Activated T-cell treated with anti-CD3 and anti-CD28 coated beads for 1 hour (primary cell): ENCODE results near the gene ZNF639.
"Not testable (repeated sequence)": the region's sequence is repeated elsewhere in the genome, so short reads cannot be mapped to it uniquely, and the experiment has no call there.

Source experiments
- DNase-seq: peaks from one replicate; pipeline ENCODE4 v3.0.0-alpha.2; 2020; ENCODE audit warnings: low read depth

Gene ZNF639, protein sequence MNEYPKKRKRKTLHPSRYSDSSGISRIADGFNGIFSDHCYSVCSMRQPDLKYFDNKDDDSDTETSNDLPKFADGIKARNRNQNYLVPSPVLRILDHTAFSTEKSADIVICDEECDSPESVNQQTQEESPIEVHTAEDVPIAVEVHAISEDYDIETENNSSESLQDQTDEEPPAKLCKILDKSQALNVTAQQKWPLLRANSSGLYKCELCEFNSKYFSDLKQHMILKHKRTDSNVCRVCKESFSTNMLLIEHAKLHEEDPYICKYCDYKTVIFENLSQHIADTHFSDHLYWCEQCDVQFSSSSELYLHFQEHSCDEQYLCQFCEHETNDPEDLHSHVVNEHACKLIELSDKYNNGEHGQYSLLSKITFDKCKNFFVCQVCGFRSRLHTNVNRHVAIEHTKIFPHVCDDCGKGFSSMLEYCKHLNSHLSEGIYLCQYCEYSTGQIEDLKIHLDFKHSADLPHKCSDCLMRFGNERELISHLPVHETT

DNA sequence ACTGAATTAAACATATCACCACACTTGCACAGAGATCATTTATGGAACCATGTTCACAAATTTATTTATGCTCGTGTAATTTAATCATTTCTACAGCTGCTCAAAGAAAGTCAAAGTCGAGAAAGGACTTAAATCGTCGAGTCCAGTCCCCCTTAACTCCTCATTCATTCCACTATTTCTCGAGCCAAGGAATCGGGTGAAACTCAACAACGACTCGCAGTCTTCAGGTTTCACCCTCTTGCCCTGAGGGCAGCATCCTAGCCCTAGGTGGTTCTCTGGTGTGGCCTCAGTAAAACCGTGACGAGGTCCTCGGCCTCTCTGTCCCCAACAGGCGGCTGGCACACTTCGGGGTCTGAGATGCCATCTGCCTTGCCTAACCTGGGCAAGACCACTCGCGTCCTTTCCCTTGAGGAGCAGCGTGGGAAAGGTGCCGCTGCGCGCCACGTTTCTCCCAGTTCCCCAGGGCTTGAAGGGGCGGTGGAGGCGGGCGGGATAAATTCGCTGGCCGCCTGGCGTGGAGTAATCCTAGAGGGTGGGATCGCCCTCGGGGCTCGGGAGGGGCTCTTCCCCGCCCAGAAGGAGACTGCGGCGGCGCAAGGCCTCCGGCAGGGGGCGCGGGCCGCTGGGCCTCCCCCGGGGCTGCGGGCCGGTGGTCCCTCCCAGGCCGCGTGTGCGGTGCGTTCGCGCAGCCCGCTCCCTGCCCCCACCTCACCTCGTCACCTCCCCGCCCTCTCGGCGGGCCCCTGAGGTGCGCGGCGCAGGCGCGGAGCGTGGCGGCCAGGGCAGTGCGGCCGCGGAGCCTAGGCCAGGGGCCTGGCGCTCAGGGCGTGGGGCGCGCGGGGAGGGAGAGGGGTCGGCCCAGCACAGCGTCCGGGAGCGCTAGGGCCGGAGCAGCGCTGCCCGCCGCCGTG is at the start of gene ZNF639:
ZNF639 (plus strand) TSS at position 746 of the 911 bp plus-strand sequence. CDS start 5,263 bp downstream, outside the sequence.
- peak; percentile 76 for DNase-seq

DNA sequence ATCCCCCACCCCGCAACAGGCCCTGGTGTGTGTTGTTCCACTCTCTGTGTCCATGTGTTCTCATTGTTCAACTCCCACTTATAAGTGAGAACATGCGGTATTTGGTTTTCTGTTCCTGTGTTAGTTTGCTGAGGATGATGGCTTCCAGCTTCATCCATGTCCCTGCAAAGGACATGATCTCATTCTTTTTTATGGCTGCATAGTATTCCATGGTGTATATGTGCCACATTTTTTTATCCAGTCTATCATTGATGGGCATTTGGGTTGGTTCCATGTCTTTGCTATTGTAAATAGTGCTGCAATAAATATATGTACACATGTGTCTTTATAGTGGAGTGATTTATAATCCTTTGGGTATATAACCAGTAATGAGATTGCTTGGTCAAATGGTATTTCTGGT is 48.4 kb upstream of the ZNF639 start:
- DNase-seq = not testable (repeated sequence)

DNA sequence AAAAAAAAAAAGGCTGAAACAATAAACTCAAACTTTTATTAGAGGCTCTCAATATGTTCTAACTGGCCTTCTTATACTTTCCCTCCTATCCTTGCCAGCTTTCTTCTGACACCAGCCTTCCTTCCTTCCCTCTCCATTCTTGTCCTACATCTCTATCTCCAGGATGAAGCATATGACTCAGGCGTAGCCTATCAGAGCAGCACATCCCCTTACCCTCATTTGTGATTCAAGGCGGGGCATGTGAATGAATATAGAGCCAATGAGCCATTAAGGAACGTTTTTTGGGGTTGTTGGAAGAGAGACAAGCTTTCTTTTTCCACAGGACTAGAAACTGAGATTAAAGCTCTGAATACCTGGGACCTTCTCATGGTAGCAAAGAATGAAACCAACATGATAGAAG is 46.8 kb upstream of the ZNF639 start:
- DNase-seq = no peak

DNA sequence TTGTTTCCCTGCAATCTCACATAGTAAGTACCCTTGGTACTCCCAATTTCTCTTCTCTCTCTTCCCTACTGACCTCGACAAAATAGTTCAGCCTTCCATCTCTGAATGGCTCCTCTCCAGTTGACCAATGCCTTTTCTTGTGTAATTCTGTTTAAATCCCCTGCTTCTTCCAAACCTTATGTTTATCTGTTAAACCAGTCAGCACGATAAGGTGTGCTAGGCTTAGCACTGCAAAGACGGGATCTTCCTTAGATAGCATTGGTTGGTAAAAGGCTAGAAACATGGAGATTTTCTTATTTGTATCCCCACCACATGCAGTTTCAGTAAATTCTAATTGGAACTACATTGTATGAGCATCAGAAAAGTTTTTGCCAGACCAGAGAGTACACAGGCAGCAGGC is 46.1 kb upstream of the ZNF639 start:
- no peak for DNase-seq

DNA sequence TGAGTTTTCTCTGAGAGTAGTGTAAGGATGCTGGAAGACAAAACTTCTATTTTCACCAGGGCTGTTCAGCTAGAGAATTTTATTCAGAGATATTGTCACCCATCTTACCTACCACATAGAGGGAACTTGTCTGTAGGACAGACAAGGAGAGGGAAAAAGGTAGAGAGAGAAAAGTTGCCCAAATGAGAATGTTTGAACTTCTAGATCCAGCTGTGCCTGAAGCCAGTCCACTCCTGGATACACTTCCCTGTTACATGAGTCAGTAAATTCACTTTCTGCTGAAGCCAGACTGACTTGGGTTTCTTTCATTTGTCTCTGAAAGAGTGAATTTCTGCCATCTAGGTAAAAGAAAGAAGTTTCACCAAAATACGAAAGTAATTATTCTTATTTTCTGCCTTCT is 44.7 kb upstream of the ZNF639 start:
- DNase-seq = no peak

DNA sequence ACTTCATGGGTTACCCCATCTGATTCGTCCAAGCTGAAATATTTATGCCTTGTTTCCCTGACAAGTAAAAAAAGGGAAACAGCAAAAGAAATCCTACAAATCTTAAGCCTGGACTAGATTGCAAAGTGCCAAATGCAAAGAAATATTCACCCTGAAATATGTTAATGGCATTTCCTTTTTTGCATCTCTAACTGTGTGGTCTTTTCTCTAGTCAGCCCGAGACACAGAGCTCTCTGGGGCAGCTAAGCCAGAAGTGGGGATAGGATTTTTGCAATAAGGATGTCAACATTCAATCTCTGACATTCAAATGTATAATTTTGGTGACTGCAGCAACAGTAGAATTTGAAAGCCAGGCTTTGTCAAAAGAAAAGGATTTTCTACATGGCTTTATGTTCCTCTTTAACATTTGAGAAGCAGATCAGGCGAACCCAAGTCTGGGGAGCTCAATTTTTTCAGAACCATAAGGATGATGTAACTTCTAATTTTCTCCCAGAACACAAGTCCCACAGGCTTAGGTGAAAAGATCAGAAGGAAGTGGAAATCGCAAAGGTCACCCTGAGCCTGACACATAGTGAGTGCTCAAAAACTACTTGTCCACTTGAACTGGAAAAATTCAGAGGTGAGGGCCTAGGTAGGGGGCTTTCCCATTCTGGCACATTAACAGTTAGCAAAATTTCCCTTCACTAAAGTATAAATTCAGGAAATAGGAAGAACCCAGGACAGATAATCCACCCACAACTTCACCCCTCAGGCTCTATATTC is 43.7 kb upstream of the ZNF639 start:
- DNase-seq = no peak

DNA sequence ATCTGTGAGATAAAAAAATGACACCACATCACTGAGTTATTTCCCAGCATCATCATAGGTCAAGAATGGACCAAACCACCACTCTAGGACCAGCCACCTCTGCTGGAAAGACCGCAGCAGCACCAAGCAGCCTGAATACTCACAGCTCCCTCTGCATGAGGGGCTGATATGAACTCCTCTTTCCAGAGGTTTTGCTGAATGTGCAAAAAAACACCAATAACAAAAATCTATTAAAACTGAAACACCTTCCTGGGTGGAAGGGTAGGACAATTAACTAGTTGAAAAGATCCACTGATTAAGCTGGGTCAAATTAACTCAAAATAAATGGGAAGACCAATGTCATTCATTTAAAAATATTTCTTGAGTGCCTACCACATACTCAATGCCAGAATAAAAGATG is 43.0 kb upstream of the ZNF639 start:
- no peak for DNase-seq

DNA sequence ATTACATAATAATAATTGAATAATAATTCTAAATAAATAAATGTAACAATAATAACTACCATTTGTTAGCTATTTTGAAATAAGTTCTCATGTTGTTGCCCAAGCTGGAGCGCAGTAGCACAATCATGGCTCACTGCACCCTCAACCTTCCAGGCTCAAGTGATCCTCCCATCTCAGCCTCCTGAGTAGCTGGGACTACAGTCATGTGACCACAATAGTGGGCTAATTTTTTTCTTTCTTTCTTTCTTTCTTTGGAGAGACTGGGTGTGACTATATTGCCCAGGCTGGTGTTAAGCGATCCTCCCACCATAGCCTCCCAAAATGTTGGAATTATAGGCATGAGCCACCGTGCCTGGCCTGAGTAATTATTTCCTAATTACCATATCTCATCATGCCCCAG is 41.0 kb upstream of the ZNF639 start:
- no peak for DNase-seq

DNA sequence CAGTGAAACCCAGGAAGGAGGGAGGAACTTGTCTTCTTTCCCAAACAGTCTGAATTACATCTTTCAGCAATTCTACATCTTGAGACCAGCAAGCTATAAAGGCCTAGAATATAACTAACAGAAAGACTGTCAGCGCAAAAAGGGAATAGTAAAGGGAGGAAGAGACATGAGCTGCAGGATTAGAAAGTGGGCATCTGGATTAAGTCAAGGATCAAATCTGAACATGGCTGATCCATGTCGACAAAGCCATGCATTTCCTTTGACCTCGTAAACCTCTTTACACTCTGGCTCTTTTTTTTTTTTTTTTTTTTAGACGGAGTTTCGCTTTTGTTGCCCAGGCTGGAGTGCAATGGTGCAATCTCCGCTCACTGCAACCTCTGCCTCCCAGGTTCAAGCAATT is 36.5 kb upstream of the ZNF639 start:
- DNase-seq = no peak

DNA sequence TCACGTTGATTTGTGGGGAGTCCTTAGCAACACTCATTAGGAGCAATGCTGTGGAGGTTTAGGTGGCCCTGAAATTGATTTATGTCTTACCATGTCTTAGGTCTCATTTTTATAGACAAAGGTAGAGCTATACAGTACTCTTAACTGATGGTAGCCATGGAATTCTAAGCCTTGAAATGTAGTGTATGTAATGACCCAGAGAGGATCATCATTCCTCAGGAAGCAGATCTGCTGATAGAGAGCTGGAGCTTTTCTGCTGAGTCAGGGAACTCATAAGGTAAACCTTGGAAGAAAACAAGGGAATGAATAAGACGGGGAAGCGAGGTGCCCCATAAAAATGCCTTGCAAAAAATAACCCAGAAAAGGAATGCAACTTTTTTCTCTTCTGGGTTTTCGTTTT is 34.0 kb upstream of the ZNF639 start:
- DNase-seq = no peak

DNA sequence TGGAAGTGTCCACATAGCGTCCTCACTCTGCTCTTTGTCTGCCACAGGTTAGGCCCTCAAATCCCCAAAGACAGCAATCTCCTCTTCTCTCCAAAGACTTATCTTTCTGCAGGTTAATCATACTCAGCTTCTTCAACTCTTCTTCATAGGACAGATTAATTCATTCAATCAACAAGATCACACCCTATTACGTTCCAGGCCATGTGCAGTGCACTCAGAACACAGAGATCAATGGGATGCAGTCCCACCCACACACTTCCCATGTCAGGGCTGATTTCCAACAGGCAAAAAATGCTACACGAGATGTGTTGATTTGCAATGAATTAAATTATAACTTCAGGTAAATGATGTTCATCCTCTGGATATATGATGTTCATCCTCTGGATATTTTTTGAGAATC is 33.5 kb upstream of the ZNF639 start:
- DNase-seq = no peak

DNA sequence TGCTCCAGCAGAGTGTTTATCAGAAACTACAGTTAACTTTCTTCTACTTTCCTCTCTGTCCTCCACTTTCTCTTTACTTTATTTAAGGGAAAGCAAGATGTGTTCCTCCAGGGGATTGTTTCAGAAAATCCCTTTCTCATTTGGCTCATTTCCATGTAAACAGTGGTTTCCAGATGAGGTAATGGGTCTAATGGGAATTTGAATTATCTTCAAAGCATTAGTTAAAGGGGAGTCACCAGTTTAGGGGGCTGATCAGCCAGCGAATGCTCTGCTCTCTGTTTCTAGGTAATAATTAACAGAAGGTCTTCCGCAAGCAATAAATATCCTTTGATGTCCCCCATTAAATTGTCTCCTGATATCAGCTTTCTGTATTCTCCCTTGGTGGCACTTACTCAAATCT is 30.4 kb upstream of the ZNF639 start:
- DNase-seq = no peak

DNA sequence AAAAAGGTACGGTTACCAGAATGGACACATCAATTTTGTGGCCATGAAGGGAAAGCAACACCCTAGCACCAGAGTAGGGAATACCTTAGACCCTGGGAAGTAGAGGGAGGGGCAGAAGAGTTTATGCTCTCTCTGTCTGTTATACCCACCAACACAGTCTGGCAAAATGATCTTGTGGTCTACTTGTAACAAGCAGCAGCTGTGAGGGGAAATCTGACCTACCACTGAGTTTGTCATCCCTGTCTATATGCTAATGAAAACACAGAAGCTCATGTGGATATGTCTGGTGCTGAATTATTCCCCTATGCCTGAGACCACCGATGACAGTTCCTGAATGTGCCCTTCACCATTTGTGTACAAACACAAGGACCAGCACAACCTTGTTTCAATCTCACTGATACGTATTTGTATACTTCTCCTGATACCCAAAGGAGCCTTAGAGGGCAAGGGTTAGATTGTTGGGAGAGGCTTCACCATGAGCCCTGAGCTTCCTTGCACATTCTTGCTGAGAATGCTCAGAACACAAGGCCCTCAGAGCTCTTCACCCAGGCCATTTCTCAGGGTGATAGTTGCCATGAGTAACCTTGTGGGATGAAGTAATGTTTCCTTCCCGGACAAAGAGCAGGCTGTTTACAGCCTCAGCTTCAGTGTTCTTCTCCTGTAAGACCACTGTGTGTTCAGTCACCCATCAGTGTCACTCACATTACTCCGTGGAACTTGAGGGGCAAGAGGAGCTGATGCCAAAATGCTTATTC is 24.7 kb upstream of the ZNF639 start:
- DNase-seq = no peak

DNA sequence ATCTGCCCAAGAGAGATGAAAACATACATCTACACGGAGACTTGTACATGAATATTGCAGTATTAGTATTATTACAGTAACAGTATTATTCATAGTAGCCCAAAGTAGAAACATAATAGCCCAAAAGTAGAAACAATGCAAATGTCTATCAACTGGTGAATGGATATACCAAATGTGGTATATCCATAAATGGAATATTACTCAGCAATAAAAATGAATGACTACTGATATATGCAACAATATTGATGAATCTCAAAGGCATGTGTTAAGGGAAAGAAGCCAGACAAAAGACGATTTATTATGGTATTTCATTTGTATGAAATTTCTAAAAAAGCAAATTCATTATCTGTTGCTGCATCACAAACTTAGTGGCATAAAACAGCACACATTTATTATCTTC is 23.5 kb upstream of the ZNF639 start:
- DNase-seq = no peak

DNA sequence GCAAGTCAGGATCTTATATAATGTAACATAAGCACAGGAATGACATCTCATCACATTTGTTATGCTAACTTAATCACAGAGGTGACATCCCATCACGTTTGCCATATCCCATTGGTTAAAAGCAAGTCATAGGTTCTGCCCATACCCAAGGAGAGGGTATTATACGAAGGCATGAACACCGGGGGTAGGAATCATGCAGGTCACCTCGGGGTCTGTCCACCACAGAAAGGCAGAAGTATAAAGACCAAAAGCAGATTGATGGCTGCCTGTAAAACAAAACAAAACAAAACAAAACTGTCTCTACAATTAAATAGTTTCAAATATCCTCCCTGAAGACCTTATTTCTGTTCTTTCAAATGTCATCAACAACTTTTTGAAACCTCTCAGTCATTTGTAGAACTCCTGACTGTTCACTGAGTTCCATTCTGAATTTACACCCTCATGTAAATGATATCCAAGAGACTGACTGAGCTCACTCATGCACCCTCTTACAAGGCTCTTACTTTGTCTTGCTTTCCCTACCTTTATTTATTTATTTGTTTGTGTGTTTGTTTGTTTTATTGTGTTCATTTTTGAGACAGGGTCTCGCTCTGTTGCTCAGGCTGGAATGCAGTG is 22.7 kb upstream of the ZNF639 start:
- DNase-seq = no peak

DNA sequence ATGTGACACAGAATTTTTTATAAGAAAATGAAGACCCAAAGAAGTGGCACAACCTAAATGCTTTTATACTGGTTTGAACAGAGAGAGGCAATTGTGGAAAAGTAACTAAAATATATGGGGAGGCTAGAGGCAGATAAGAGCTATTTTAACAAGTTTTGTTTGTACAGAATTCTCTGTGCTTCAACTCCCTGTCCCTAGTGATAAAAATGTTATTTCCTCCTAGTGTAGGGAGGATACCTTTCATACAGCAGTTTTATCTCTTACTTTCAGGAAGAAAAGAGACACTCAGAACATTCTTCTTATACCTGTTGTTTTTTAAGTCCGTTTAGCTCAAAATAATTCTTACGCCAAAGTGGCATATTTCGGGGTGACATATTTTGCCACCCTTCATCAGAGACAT is 21.2 kb upstream of the ZNF639 start:
- no peak for DNase-seq

DNA sequence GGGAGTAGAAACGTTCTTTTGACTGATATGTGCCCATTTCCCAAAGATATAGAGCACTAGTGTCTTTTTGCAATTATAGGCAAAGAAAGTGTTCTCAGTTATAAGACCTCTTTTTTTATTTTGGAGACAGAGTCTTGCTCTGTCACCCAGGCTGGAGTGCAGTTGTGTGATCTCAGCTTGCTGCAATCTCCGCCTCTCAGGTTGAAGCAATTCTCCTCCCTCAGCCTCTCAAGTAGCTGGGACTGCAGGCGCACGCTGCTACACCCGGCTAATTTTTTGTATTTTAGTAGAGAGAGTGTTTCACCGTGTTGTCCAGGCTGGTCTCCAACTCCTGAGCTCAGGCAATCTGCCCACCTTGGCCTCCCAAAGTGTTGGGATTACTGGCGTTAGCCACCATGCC is 20.7 kb upstream of the ZNF639 start:
- DNase-seq = no peak

DNA sequence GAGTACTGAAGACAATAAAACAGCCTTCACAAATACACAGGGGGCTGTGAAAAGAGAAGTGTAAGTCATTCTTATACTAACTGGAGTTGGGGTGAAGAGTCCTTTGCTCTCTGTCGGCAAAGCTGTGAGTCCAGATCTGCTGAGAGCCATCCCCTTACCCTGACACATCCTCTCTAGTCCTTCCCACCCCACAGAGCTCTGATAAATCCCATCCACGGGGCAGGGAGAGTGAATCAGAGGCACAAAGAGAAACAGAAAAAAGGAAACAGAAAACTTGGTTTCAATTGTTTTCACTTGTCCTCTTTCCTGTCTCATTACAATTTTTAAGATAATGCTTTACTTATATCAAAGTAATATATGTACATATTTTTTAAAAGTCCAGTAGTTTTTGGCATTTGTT is 18.2 kb upstream of the ZNF639 start:
- DNase-seq = no peak

DNA sequence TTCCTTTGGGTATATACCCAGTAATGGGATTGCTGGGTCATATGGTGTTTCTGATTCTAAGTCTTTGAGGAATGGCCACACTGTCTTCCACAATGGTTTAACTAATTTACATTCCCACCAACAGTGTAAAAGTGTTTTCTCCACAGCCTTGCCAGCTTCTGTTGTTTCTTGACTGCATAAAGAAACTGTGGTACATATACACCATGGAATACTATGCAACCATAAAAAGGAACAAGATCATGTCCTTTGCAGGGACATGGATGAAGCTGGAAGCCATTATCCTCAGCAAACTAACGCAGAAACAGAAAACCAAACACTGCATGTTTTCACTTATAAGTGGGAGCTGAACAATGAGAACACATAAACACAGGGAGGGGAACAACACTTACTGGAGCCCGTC is 15.5 kb upstream of the ZNF639 start:
- DNase-seq = not testable (repeated sequence)

DNA sequence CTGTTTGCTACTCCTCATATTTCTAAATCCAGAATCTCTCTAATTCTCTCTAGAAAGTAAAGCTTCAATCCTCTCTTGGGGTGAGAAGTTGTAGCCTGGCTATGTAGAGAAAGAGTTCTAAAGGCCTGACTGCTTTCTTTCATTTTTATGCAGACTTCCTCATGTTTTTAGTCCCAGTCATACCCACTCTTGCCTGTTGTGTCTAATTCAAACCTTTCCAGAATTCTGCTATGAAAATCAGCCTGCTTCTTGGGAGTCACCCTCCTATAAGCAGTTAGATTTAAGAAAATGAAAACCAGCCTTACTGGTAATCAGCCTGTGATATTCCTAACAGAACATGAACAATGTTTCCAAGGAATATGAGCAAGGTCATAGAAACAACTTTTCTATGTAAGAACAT is 14.8 kb upstream of the ZNF639 start:
- DNase-seq = no peak
